IMR-90 (cell line): ENCODE data around the gene FCN1. TPM values are rescaled to one million over a fixed set of nuclear protein-coding genes. Genes with fewer than 3 reads are reported as not detected.

Experiments
- ATAC-seq: fragments of 200-7000 bp; cut with Tn5 transposase; 2 replicates; pipeline ENCODE4 v1.9.1; 2020; ENCODE audit warnings: low read depth, mild to moderate bottlenecking, moderate library complexity
- BruUV-seq: library from RNA; stranded (reverse); fragments of 400-500 nt; replicated peaks from 2 replicates; lab custom pipeline; 2021; lab: Mats Ljungman, UMichigan
- CTCF ChIA-PET: fragments of 300-600 bp; formaldehyde crosslinking; extraction: SDS; loops from one replicate; lab custom pipeline; 2021; ENCODE audit warnings: antibody characterized with exemption; lab: Yijun Ruan, JAX
- POLR2A ChIA-PET: fragments of 300-600 bp; sonication (Branson Sonifier 250); formaldehyde crosslinking; loops from one replicate; lab custom pipeline; 2022; ENCODE audit warnings: antibody characterized with exemption; ENCODE audit not compliant: unreplicated experiment; lab: Charles Lee
- DNase-seq: peaks from one replicate; pipeline ENCODE4 v3.0.0; 2013
- H2AFZ ChIP-seq: replicated peaks from 2 replicates; pipeline ENCODE3; 2013; ENCODE audit warnings: low read length, mild to moderate bottlenecking; ENCODE audit not compliant: poor library complexity
- H2AK5ac ChIP-seq: 2 replicates; pipeline ENCODE4 v1.6.1; 2013; ENCODE audit warnings: low read depth, low read length, inconsistent platforms
- H2AK9ac ChIP-seq: replicated peaks from 2 replicates; pipeline ENCODE3; 2013; ENCODE audit warnings: mild to moderate bottlenecking, low read depth, low read length, moderate library complexity; ENCODE audit not compliant: poor library complexity
- H2BK120ac ChIP-seq: 2 replicates; pipeline ENCODE4 v1.6.1; 2013; ENCODE audit warnings: low read depth, low read length, inconsistent platforms
- H2BK15ac ChIP-seq: 3 replicates; pipeline ENCODE4 v1.6.1; 2013; ENCODE audit warnings: low read depth, low read length, inconsistent platforms
- H2BK20ac ChIP-seq: 2 replicates; pipeline ENCODE4 v1.6.1; 2013; ENCODE audit warnings: low read depth, mild to moderate bottlenecking, inconsistent platforms, low read length, moderate library complexity
- H2BK5ac ChIP-seq: 2 replicates; pipeline ENCODE4 v1.6.1; 2013; ENCODE audit warnings: mild to moderate bottlenecking, low read depth, low read length, inconsistent platforms; ENCODE audit not compliant: poor library complexity, severe bottlenecking
- H3K14ac ChIP-seq: replicated peaks from 2 replicates; pipeline ENCODE4 v1.6.1; 2013; ENCODE audit warnings: low read depth, low read length, inconsistent platforms
- H3K18ac ChIP-seq: 2 replicates; pipeline ENCODE4 v1.6.1; 2013; ENCODE audit warnings: low read depth, low read length, control low read depth
- H3K23ac ChIP-seq: 2 replicates; pipeline ENCODE4 v1.6.1; 2013; ENCODE audit warnings: low read depth, low read length, inconsistent platforms
- H3K27ac ChIP-seq: 2 replicates; pipeline ENCODE4 v1.5.1; 2013; ENCODE audit warnings: mild to moderate bottlenecking, control low read depth, low read length; ENCODE audit not compliant: insufficient read depth
- H3K27me3 ChIP-seq: 2 replicates; pipeline ENCODE4 v1.6.1; 2013; ENCODE audit warnings: low read length; ENCODE audit not compliant: control insufficient read depth, insufficient read depth
- H3K36me3 ChIP-seq: 2 replicates; pipeline ENCODE4 v1.6.1; 2013; ENCODE audit warnings: low read length, mixed read lengths; ENCODE audit not compliant: control insufficient read depth, insufficient read depth
- H3K4ac ChIP-seq: 2 replicates; pipeline ENCODE4 v1.6.1; 2013; ENCODE audit warnings: low read depth, low read length, inconsistent platforms
- H3K4me1 ChIP-seq: 2 replicates; pipeline ENCODE4 v1.6.1; 2013; ENCODE audit warnings: low read length, mixed read lengths; ENCODE audit not compliant: control insufficient read depth, insufficient read depth
- H3K4me2 ChIP-seq: 2 replicates; pipeline ENCODE4 v1.6.1; 2013; ENCODE audit warnings: low read depth, mild to moderate bottlenecking, control low read depth, low read length, moderate library complexity
- H3K4me3 ChIP-seq: 2 replicates; pipeline ENCODE4 v1.5.1; 2013; ENCODE audit warnings: low read depth, mild to moderate bottlenecking, control low read depth, low read length, moderate library complexity; ENCODE audit not compliant: insufficient read depth
- H3K56ac ChIP-seq: 2 replicates; pipeline ENCODE4 v1.6.1; 2013; ENCODE audit warnings: low read length, inconsistent platforms; ENCODE audit not compliant: insufficient read depth; ENCODE audit errors: extremely low read depth
- H3K79me1 ChIP-seq, 2 experiments: 2 replicates each; pipeline ENCODE4 v1.6.1; 2013; ENCODE audit warnings: low read length in 2 of 2, inconsistent platforms in 1 of 2, low read depth in 1 of 2
- H3K9ac ChIP-seq: 2 replicates; pipeline ENCODE4 v1.6.1; 2013; ENCODE audit warnings: low read depth, low read length, control low read depth
- H3K9me1 ChIP-seq: 2 replicates; pipeline ENCODE4 v1.6.1; 2013; ENCODE audit warnings: low read length, inconsistent platforms; ENCODE audit not compliant: insufficient read depth
- H3K9me3 ChIP-seq: 2 replicates; pipeline ENCODE4 v1.6.1; 2013; ENCODE audit warnings: low read length; ENCODE audit not compliant: control insufficient read depth, insufficient read depth
- H4K20me1 ChIP-seq: 2 replicates; pipeline ENCODE4 v1.6.1; 2013; ENCODE audit warnings: low read length, inconsistent platforms; ENCODE audit not compliant: insufficient read depth
- H4K5ac ChIP-seq: 2 replicates; pipeline ENCODE4 v1.6.1; 2013; ENCODE audit warnings: mild to moderate bottlenecking, low read depth, low read length, control low read depth
- H4K8ac ChIP-seq, 2 experiments: 2 replicates each; pipeline ENCODE4 v1.6.1; 2013; ENCODE audit warnings: low read depth in 2 of 2, low read length in 2 of 2, control low read depth in 1 of 2, inconsistent platforms in 1 of 2
- H4K91ac ChIP-seq: 2 replicates; pipeline ENCODE4 v1.6.1; 2013; ENCODE audit warnings: low read depth, low read length, inconsistent platforms; ENCODE audit not compliant: insufficient read depth
- CHD1 ChIP-seq: IDR thresholded peaks from 2 replicates; pipeline ENCODE4 v1.6.1; 2012; ENCODE audit warnings: low read depth, low read length, improper control_type of control experiment
- CTCF ChIP-seq: conservative IDR thresholded peaks from 2 replicates; pipeline ENCODE4 v1.5.1; 2012; ENCODE audit warnings: mild to moderate bottlenecking, low read depth, low read length, improper control_type of control experiment
- ELK1 ChIP-seq: fragments of 150-350 bp; IDR thresholded peaks from 2 replicates; pipeline ENCODE4 v1.6.1; 2016; ENCODE audit warnings: low read depth, mild to moderate bottlenecking, low read length, moderate library complexity, borderline replicate concordance
- FOS ChIP-seq: fragments of 150-350 bp; IDR thresholded peaks from 2 replicates; pipeline ENCODE4 v1.6.1; 2016; ENCODE audit warnings: low read depth, low read length
- MAZ ChIP-seq: IDR thresholded peaks from 2 replicates; pipeline ENCODE4 v1.6.1; 2012; ENCODE audit warnings: low read depth, mild to moderate bottlenecking, low read length, improper control_type of control experiment, moderate library complexity, borderline replicate concordance
- MXI1 ChIP-seq: IDR thresholded peaks from 2 replicates; pipeline ENCODE4 v1.6.1; 2012; ENCODE audit warnings: low read depth, mild to moderate bottlenecking, low read length, moderate library complexity, borderline replicate concordance
- NFE2L2 ChIP-seq: fragments of 150-350 bp; IDR thresholded peaks from 2 replicates; pipeline ENCODE4 v1.6.1; 2016; ENCODE audit warnings: low read depth, mild to moderate bottlenecking, low read length
- POLR2A ChIP-seq: IDR thresholded peaks from 2 replicates; pipeline ENCODE4 v1.6.1; 2012; ENCODE audit warnings: mild to moderate bottlenecking, low read depth, low read length
- RCOR1 ChIP-seq: IDR thresholded peaks from 2 replicates; pipeline ENCODE4 v1.6.1; 2012; ENCODE audit warnings: mild to moderate bottlenecking, low read length, improper control_type of control experiment; ENCODE audit not compliant: insufficient replicate concordance
- RFX5 ChIP-seq: IDR thresholded peaks from 2 replicates; pipeline ENCODE4 v1.8.0; 2012; ENCODE audit warnings: low read depth, mild to moderate bottlenecking, low read length, moderate library complexity
- SMC3 ChIP-seq: fragments of 150-350 bp; IDR thresholded peaks from 2 replicates; pipeline ENCODE4 v1.6.1; 2016; ENCODE audit warnings: low read depth, mild to moderate bottlenecking, antibody characterized with exemption, low read length, moderate library complexity
- USF2 ChIP-seq: fragments of 150-350 bp; IDR thresholded peaks from 2 replicates; pipeline ENCODE4 v1.6.1; 2017; ENCODE audit warnings: mild to moderate bottlenecking, antibody characterized with exemption, low read length, low read depth
- WGBS, 2 experiments: methylation state at CpG; one replicate each; pipeline versions ENCODE4 v1.1.5 to v1.1.7; 2013; ENCODE audit warnings: missing lambda C conversion rate in 2 of 2; ENCODE audit not compliant: insufficient read length in 1 of 2; ENCODE audit errors: extremely low coverage in 2 of 2; 5-methylcytosine and 5-hydroxymethylcytosine counted together
- dilution Hi-C: fragments of 300-500 bp; cut with HindIII; formaldehyde crosslinking; loops from one replicate; pipeline ENCODE4 v1.14.3; 2018; ENCODE audit warnings: low sequenced_read_pairs; ENCODE audit not compliant: unreplicated experiment
- in situ Hi-C: fragments of 300-500 bp; cut with MboI; formaldehyde crosslinking; loops from 3 replicates; pipeline ENCODE4 v1.14.3; 2019; ENCODE audit warnings: low sequenced_read_pairs, inconsistent platforms, mixed read lengths
- intact Hi-C: fragments of 100-400 bp; cut with micrococcal nuclease; formaldehyde crosslinking; loops from 2 replicates; pipeline ENCODE4 v1.10.0; 2022
- polyA plus RNA-seq, 3 experiments: library from polyadenylated mRNA; depleted of rRNA; stranded (reverse); fragments of >200 nt; gene quantifications; 2 replicates each; pipeline ENCODE4 v1.2.3, GENCODE V29; 2012; ENCODE audit warnings: low replicate concordance in 1 of 3
- total RNA-seq: library from RNA; depleted of rRNA; stranded (reverse); fragments of >200 nt; gene quantifications from 2 replicates; pipeline ENCODE4 v1.2.3, GENCODE V29; 2012

Gene FCN1
- total and polyA plus RNA-seq, 2 of the 4 experiments (the other 2 are of a cell fraction): not detected

GRCh38 chr9:134922932-134923240 lies 5.2 kb upstream of the FCN1 start:
- Histone ChIP-seq H3K18ac (no peak overlapping the region), H3K9ac (no peak overlapping the region), H4K91ac (no peak overlapping the region), H3K79me1 (no peaks in the 10 kb centered on the region), H3K36me3 (no peaks in the 10 kb centered on the region), H4K8ac (no peak overlapping the region), H2BK120ac (no peak overlapping the region), H3K4me2 (no peak overlapping the region), H2BK20ac (no peak overlapping the region), H3K4ac (no peak overlapping the region), H3K56ac (no peak overlapping the region), H3K27me3 (peaks cover 1% of the 10 kb centered on the region; the same call in 1 of the 2 replicates), H2BK5ac (no peak overlapping the region), H2AFZ (no peak overlapping the region), H3K4me1 (peaks cover 2% of the 10 kb centered on the region; the same call in 1 of the 2 replicates), H3K9me1 (no peaks in the 10 kb centered on the region), H2AK9ac (no peak overlapping the region), H3K14ac (no peak overlapping the region), H3K4me3 (no peak overlapping the region), H2BK15ac (no peak overlapping the region), H4K5ac (no peak overlapping the region), H3K27ac (no peak overlapping the region), H2AK5ac (no peak overlapping the region), H4K20me1 (no peaks in the 10 kb centered on the region), H3K23ac (no peak overlapping the region), H3K9me3 (peaks cover 3% of the 10 kb centered on the region; the same call in 1 of the 2 replicates)
- ChIA-PET CTCF (no interaction called here), POLR2A (no interaction called here)
- dilution Hi-C loops: no loop called here
- no peak for DNase-seq
- TF ChIP-seq FOS (no peak), SMC3 (no peak), ELK1 (no peak), MXI1 (no peak), RCOR1 (no peak), NFE2L2 (no peak), CTCF (no peak), USF2 (no peak), POLR2A (no peak), CHD1 (no peak), MAZ (no peak), RFX5 (no peak)
- 79% methylated on average over 5 of the region's 9 CpGs; no CpG with 5 or more reads in 1 of the 2 experiments for WGBS, 2 experiments
- in situ Hi-C loops: no loop called here
- BruUV-seq: no TSS peak
- intact Hi-C loops: no loop called here
- no peak for ATAC-seq
